LoVo (cell line): ENCODE measurements around the gene NR2C1.
"Not testable (repeated sequence)": the region's sequence is repeated elsewhere in the genome, so short reads cannot be mapped to it uniquely, and the experiment has no call there.

ENCODE experiments used
- DNase-seq: peaks from one replicate; pipeline ENCODE4 v3.0.0-alpha.2; 2016; ENCODE audit warnings: low spot score

Gene NR2C1

GRCh38 chr12:95072900-95073697 is at the start of gene NR2C1:
Gene NR2C1 (minus strand): TSS chr12:95073618. CDS start chr12:95067384, 6,234 bp downstream.
- DNase-seq: peak; percentile 98

- DNase-seq: no peak
Observed at GRCh38 chr12:95118788-95119179, 45.4 kb upstream of the NR2C1 start.

DNA sequence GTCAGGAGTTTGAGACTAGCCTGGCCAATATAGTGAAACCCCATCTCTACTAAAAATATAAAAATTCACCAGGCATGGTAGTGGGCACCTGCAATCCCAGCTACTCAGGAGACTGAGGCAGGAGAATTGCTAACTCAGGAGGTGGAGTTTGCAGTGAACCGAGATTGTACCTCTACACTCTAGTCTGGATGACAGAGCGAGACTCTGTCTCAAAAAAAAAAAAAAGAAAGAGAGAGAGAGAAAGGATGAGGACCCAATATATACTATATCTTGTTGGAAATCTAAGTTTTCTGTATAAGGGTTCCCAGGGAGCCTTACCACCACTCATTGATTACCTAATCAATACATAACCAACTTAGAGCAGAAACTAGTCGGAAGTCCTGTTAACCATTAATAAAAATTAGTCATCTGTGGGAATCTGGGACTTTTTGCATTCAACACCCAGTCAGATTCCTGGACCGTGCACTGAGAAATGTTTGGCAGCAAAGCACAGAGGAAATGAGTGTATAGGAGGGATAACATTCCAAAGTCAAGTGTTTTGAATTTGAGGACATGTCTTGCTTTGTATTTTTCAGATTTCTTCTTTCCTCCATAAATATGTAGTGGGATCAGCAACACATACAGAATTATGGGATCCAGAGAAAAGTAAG is 44.8 kb upstream of the NR2C1 start:
- no peak for DNase-seq

DNA sequence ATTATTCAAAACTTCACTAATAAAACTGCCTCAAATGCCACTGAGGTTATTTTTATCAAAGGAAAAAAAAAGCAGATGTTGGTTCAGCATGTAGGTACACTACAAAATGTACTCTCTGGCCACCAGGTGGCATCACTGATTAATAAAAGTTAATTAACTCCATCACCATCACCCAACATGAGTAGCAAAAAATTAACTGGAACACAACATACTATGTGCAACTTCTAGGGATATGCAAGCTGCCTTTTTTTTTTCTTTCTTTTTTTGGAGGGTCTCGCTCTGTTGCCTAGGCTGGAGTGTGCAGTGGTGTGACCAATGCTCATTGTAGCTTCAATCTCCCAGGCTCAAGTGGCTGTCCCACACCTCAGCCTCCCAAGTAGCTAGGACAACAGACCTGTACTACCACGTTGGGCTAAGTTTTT is 43.8 kb upstream of the NR2C1 start:
- DNase-seq: peak; percentile 83

GRCh38 chr12:95116773-95117172 is 43.4 kb upstream of the NR2C1 start:
- peak; percentile 76 for DNase-seq

- no peak for DNase-seq
Observed at GRCh38 chr12:95116341-95116740, 42.9 kb upstream of the NR2C1 start.

- DNase-seq: no peak
Observed at GRCh38 chr12:95115641-95116040, 42.2 kb upstream of the NR2C1 start.

DNA sequence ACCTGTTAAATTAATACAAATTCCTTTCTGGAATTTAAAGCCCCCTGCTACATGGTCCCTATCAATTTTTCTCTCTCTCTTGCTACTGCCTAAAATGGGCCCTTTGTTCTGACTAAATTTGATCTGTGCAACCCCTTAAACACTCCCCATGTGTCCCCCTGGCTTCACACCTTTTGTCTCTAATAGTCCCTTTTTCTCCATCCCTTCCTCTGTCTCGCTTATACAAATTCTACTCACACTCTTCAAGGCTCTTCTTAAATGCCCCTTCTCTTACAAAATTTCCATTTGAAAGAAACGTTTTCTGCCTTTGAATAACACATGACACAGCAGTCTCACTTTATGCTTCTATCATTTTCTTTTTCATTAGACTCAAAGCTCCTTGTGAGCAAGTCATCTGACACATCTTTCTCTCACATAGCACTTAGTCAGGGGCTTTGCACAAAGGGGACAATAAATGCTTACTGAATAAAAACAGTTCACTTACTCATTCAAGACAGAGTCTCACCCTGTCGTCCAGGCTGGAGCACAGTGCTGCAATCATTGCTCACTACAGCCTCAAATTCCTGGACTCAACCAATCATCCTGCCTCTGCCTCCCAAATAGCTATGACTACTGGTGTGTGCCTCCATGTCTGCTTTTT is 41.5 kb upstream of the NR2C1 start:
- no peak for DNase-seq

GRCh38 chr12:95107362-95107761 is 33.9 kb upstream of the NR2C1 start:
- no peak for DNase-seq

GRCh38 chr12:95105540-95105939 is 32.1 kb upstream of the NR2C1 start:
- DNase-seq: no peak

GRCh38 chr12:95104919-95105452 is 31.6 kb upstream of the NR2C1 start:
- no peak for DNase-seq

DNA sequence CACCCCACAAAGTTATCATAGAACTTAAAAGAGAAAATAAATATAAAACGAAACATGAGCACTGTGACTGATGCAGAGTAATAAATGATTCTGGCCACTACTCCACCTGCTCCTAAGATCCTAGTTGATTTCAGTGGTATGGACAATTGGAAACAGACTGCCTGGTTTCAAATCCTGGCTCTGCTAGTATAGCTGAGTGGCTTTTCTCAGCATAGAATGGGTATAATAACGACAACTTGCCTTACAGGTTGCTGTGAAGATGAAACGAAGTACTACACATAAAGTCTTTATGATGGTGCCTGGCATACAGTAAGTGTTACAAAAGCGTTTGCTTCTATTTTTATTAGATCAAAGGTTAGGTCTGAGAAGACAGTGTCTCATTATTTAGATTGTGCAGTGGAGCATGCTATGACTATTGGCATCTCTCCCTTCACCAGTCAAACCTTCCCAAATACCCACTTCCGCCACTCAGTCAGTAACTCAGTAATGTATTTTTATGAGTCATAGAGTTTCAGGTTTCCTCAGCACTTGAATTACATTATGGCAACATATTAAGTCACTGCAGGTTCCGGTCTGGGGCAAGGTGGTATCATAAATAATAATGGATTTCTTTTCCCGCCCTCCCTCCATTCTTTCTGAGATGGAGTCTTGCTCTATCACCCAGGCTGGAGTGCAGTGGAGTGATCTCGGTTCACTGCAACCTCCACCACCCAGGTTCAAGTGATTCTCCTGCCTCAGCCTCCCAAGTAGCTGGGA is 29.7 kb upstream of the NR2C1 start:
- DNase-seq: peak; percentile 96

- not testable (repeated sequence) for DNase-seq
Observed at GRCh38 chr12:95101957-95102356, 28.5 kb upstream of the NR2C1 start.

DNA sequence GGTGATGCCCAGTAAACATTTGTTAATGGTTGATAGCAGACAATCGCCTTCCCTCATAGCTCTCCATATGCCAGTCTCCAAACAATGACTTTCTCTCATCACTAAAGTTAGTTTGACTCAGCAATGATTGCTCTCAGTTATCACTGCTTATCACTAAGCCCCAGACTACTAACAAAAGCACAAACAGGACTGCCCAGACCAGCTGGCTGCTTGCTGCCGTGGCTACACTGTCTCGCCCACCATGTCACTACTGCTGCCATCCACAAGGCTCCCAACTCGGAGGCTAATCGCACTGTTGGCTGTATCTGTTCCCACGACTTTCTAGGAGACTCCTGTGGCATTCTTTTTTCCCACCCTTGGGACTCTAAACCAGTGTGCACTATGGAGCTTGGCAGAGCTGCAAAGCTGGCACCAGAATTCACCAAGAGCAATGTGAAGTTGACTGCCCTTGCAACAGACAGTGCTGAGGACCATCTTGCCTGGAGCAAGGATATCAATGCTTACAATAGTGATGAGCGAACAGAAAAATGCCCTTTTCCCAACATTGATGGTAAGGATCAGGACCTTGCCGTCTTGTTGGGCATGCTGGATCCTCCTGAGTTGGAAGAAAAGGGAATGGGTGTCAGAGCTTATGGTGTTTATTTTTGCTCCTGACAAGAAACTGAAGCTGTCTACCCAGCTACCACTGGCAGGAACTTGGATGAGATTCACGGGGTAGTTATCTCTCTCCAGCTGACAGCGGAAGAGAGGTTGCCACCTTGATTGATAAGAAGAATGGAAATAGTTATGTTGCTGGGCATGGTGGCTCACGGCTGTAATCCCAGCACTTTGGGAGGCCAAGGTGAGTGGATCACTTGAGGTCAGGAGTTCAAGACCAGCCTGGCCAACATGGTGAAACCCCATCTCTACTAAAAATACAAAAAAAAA is 27.1 kb upstream of the NR2C1 start:
- no peak for DNase-seq

- DNase-seq: no peak
Observed at GRCh38 chr12:95099270-95099790, 25.9 kb upstream of the NR2C1 start.

- DNase-seq: no peak
Observed at GRCh38 chr12:95096852-95097251, 23.4 kb upstream of the NR2C1 start.

- DNase-seq: no peak
Observed at GRCh38 chr12:95096378-95096777, 23.0 kb upstream of the NR2C1 start.

GRCh38 chr12:95095866-95096265 is 22.4 kb upstream of the NR2C1 start:
- DNase-seq: not testable (repeated sequence)

- no peak for DNase-seq
Observed at GRCh38 chr12:95089462-95089861, 16.0 kb upstream of the NR2C1 start.

DNA sequence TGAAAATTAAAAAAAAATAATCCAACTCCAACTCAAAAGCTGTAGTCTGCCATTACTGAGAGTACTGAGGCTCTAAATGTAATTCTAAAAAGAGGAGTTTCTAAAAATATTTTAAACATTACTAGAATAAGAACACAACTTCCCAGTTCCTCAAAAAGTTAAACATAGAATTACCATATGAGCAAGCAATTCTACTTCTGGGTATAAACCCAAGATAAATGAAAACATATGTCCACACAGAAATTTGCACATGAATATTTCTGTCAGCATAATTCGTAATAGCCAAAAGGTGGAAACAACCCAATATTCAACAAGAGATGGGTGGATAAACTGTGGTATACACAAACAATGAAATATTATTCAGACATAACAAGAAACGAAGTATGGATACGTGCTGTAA is 15.0 kb upstream of the NR2C1 start:
- no peak for DNase-seq

- peak; percentile 23 for DNase-seq
Observed at GRCh38 chr12:95085612-95086011, 12.2 kb upstream of the NR2C1 start.
